ENCODE measurements around the gene GAMT. TPM values are rescaled to one million over a fixed set of nuclear protein-coding genes. Genes with fewer than 3 reads are reported as not detected.

GAMT gene
- total RNA-seq, 3 donors from 2014 or later: 1.6 to 7.0 (median 2.1) TPM

GRCh38 chr19:1418951-1419738, 17.8 kb upstream of the GAMT start:
- Histone ChIP-seq H3K4me1 (ENCODE audit: low read depth) (peaks cover 21% of the 10 kb centered on the region), H3K9me3 (no peaks in the 10 kb centered on the region), H3K4me3 (no peak overlapping the region), H3K36me3 (ENCODE audit: low read depth) (peaks cover 18% of the 10 kb centered on the region)
- ATAC-seq (no peak), DNase-seq (no peak)
- no peak for TF ChIP-seq CTCF (IDR thresholded peaks at IDR 0.05)
- intact Hi-C loops (cut with DNase I, micrococcal nuclease): no loop called here

DNA sequence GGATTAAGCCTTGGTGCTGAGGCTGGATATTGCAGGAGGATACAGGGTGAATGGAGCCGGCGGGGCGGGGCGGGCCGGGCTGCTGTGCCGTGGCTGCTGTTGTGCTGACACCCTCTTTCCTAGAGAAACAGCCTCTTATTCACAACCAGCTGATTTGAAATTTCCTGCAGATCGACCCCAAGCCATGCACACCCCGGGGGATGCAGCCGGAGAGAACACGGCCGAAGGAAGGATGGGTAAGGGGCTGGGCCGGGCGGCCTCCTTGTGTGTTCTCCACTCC, 17.1 kb upstream of the GAMT start:
- Histone ChIP-seq H3K36me3 (ENCODE audit: low read depth) (peaks cover 18% of the 10 kb centered on the region), H3K4me3 (no peak overlapping the region), H3K9me3 (no peaks in the 10 kb centered on the region), H3K4me1 (ENCODE audit: low read depth) (peaks cover 21% of the 10 kb centered on the region)
- no peak for ATAC-seq
- no peak for DNase-seq
- TF ChIP-seq CTCF (IDR thresholded peaks at IDR 0.05): no peak
- intact Hi-C loops (cut with DNase I, micrococcal nuclease): no loop called here

GRCh38 chr19:1417681-1418495, 16.5 kb upstream of the GAMT start:
- no peak for DNase-seq
- H3K9me3 ChIP-seq: no peaks in the 10 kb centered on the region
- no peak for TF ChIP-seq CTCF (IDR thresholded peaks at IDR 0.05)
- no peak overlapping the region for H3K4me3 ChIP-seq
- H3K4me1 ChIP-seq (ENCODE audit: low read depth): peaks cover 24% of the 10 kb centered on the region
- H3K36me3 ChIP-seq (ENCODE audit: low read depth): peaks cover 21% of the 10 kb centered on the region
- intact Hi-C loops (cut with DNase I, micrococcal nuclease): no loop called here
- no peak for ATAC-seq

GRCh38 chr19:1417145-1417544, 15.8 kb upstream of the GAMT start:
- no peaks in the 10 kb centered on the region for H3K9me3 ChIP-seq
- intact Hi-C loops (cut with DNase I, micrococcal nuclease): no loop called here
- no peak for TF ChIP-seq CTCF (IDR thresholded peaks at IDR 0.05)
- peaks cover 16% of the 10 kb centered on the region for H3K36me3 ChIP-seq (ENCODE audit: low read depth)
- no peak overlapping the region for H3K4me3 ChIP-seq
- peaks cover 24% of the 10 kb centered on the region for H3K4me1 ChIP-seq (ENCODE audit: low read depth)
- ATAC-seq (no peak), DNase-seq (no peak)

- peaks cover 31% of the 10 kb centered on the region for H3K4me1 ChIP-seq (ENCODE audit: low read depth)
- ATAC-seq (no peak), DNase-seq (peak in 1 of 3 donors; percentile 55)
- no peak overlapping the region for H3K4me3 ChIP-seq
- TF ChIP-seq CTCF (IDR thresholded peaks at IDR 0.05): no peak
- intact Hi-C loops (cut with DNase I, micrococcal nuclease): no loop called here
- peaks cover 8% of the 10 kb centered on the region for H3K36me3 ChIP-seq (ENCODE audit: low read depth)
- H3K9me3 ChIP-seq: no peaks in the 10 kb centered on the region
Measured at GRCh38 chr19:1416014-1416841, 14.9 kb upstream of the GAMT start.

All from mucosa of descending colon (tissue), 3 donors.